HG02884 (cell line): ENCODE measurements around the gene CD300LD.
"Not testable (repeated sequence)": the region's sequence is repeated elsewhere in the genome, so short reads cannot be mapped to it uniquely, and the experiment has no call there.

ENCODE experiments used
- ATAC-seq: cut with Tn5 transposase; IDR thresholded peaks from one replicate; pipeline ENCODE4 v1.9.1; 2021; ENCODE audit warnings: mild to moderate bottlenecking, moderate library complexity; ENCODE audit not compliant: unreplicated experiment

Gene CD300LD

GRCh38 chr17:74573635-74574034 is 18.4 kb downstream of the CD300LD start:
- not testable (repeated sequence) for ATAC-seq

GRCh38 chr17:74573169-74573568 is 18.9 kb downstream of the CD300LD start:
- no peak for ATAC-seq

- ATAC-seq, result no peak
Observed at GRCh38 chr17:74571621-74572270, 20.3 kb downstream of the CD300LD start.

- no peak for ATAC-seq
Observed at GRCh38 chr17:74569020-74570003, 22.8 kb downstream of the CD300LD start.

GRCh38 chr17:74568106-74568873 is 23.8 kb downstream of the CD300LD start:
- ATAC-seq, result no peak

GRCh38 chr17:74567397-74567796 is 24.7 kb downstream of the CD300LD start, which contains the start of gene CD300H:
TSS of gene CD300H (minus strand) at chr17:74567509.
- ATAC-seq, result no peak

- no peak for ATAC-seq
Observed at GRCh38 chr17:74566132-74566753, 25.8 kb downstream of the CD300LD start.

- ATAC-seq, result no peak
Observed at GRCh38 chr17:74565126-74565525, 27.0 kb downstream of the CD300LD start.

- ATAC-seq, result no peak
Observed at GRCh38 chr17:74563358-74563757, 28.7 kb downstream of the CD300LD start.

- ATAC-seq, result no peak
Observed at GRCh38 chr17:74561586-74561985, 30.5 kb downstream of the CD300LD start.

GRCh38 chr17:74558882-74559519 is 33.1 kb downstream of the CD300LD start:
- ATAC-seq, result no peak

GRCh38 chr17:74558402-74558801 is 33.7 kb downstream of the CD300LD start:
- ATAC-seq, result not testable (repeated sequence)

GRCh38 chr17:74555427-74555940 is 36.6 kb downstream of the CD300LD start:
- no peak for ATAC-seq

GRCh38 chr17:74554909-74555308 is 37.2 kb downstream of the CD300LD start:
- no peak for ATAC-seq

GRCh38 chr17:74552037-74552436 is 40.0 kb downstream of the CD300LD start:
- ATAC-seq, result no peak

- no peak for ATAC-seq
Observed at GRCh38 chr17:74550602-74551001, 41.5 kb downstream of the CD300LD start.

- no peak for ATAC-seq
Observed at GRCh38 chr17:74549343-74549742, 42.7 kb downstream of the CD300LD start.

GRCh38 chr17:74547736-74548135 is 44.3 kb downstream of the CD300LD start:
- no peak for ATAC-seq

- ATAC-seq, result no peak
Observed at GRCh38 chr17:74547264-74547663, 44.8 kb downstream of the CD300LD start.

GRCh38 chr17:74546586-74546985 is 45.5 kb downstream of the CD300LD start:
- no peak for ATAC-seq
